K562 (cell line): ENCODE data around the gene UNC13C. TPM values are rescaled to one million over a fixed set of nuclear protein-coding genes. Genes with fewer than 3 reads are reported as not detected.

Experiments
- ATAC-seq: fragments of 200-7000 bp; cut with Tn5 transposase; 3 replicates; pipeline ENCODE4 v1.9.1; 2020; ENCODE audit warnings: moderate library complexity
- BruUV-seq: library from RNA; stranded (reverse); fragments of 400-500 nt; replicated peaks from 2 replicates; lab custom pipeline; 2021; lab: Mats Ljungman, UMichigan
- CTCF ChIA-PET: fragments of 300-600 bp; formaldehyde crosslinking; extraction: SDS; loops from one replicate; lab custom pipeline; 2021; ENCODE audit warnings: low intra/inter-chr PET ratio; lab: Yijun Ruan, JAX
- POLR2A ChIA-PET: fragments of 300-600, 350-650 bp; sonication (Branson Sonifier 250); formaldehyde crosslinking; extraction: SDS; loops from one replicate; lab custom pipeline; 2021; ENCODE audit warnings: antibody characterized with exemption, inconsistent platforms; lab: Yijun Ruan, JAX
- DNase-seq, 4 experiments: peaks; one replicate each; pipeline versions ENCODE4 v3.0.0 to v3.0.0-alpha.2; 2011 to 2018; ENCODE audit warnings: low spot score in 3 of 4, mixed read lengths in 3 of 4; ENCODE audit errors: extremely low read depth in 1 of 4
- FAIRE-seq: peaks from 2 replicates; lab custom pipeline; 2011; peaks lifted over from hg19 to GRCh38; lab: Jason Lieb, UNC
- H2AFZ ChIP-seq: 2 replicates; pipeline ENCODE4 v1.6.0; 2011; ENCODE audit warnings: low read depth, low read length, control low read depth, inconsistent platforms
- H3K27ac ChIP-seq: fragments of 200-600 bp; 3 replicates; pipeline ENCODE4 v1.8.0; 2011; ENCODE audit warnings: low read depth, mild to moderate bottlenecking, control low read depth, inconsistent platforms, low read length, moderate library complexity, mixed read lengths; ENCODE audit errors: extremely low read depth
- H3K27me3 ChIP-seq, 2 experiments: fragments of 300-600 bp in 1 of 2; 2 replicates in 1 of 2; 3 replicates in 1 of 2; pipeline versions ENCODE4 v1.6.0 to v1.8.0; 2011; ENCODE audit warnings: inconsistent platforms in 2 of 2, low read length in 2 of 2, mild to moderate bottlenecking in 1 of 2, mixed read lengths in 1 of 2, moderate library complexity in 1 of 2; ENCODE audit not compliant: control insufficient read depth in 2 of 2, insufficient read depth in 2 of 2
- H3K36me3 ChIP-seq: fragments of 300-600 bp; 3 replicates; pipeline ENCODE4 v1.8.0; 2011; ENCODE audit warnings: mild to moderate bottlenecking, low read length, inconsistent platforms; ENCODE audit not compliant: control insufficient read depth, insufficient read depth
- H3K4me1 ChIP-seq, 2 experiments: fragments of 200-600 bp in 1 of 2; replicated peaks in 1 of 2; 2 replicates in 1 of 2; 3 replicates in 1 of 2; pipeline versions ENCODE4 v1.5.1 to v1.8.0; 2011; ENCODE audit warnings: inconsistent platforms in 2 of 2, low read length in 2 of 2, mild to moderate bottlenecking in 1 of 2, mixed read lengths in 1 of 2, moderate library complexity in 1 of 2; ENCODE audit not compliant: control insufficient read depth in 2 of 2, insufficient read depth in 2 of 2
- H3K4me2 ChIP-seq: 2 replicates; pipeline ENCODE4 v1.6.1; 2011; ENCODE audit warnings: low read length, control low read depth, inconsistent platforms, mixed read lengths; ENCODE audit not compliant: insufficient read depth
- H3K4me3 ChIP-seq: fragments of 200-600 bp; sonication (generic), shearing (Covaris generic); 2 replicates; pipeline ENCODE4 v1.5.1; 2016; ENCODE audit warnings: control low read depth, inconsistent platforms
- H3K79me2 ChIP-seq: fragments of 200-600 bp; 3 replicates; pipeline ENCODE4 v1.8.0; 2011; ENCODE audit warnings: low read length, inconsistent platforms; ENCODE audit not compliant: control insufficient read depth, insufficient read depth
- H3K9ac ChIP-seq, 2 experiments: 2 replicates each; pipeline versions ENCODE4 v1.6.0 to v1.6.1; 2011; ENCODE audit warnings: low read depth in 2 of 2, low read length in 2 of 2, control low read depth in 1 of 2, inconsistent platforms in 1 of 2, mild to moderate bottlenecking in 1 of 2, mixed read lengths in 1 of 2; ENCODE audit not compliant: insufficient read depth in 1 of 2
- H3K9me1 ChIP-seq: one replicate; pipeline ENCODE4 v1.6.0; 2011; ENCODE audit warnings: inconsistent platforms, mild to moderate bottlenecking, low read length, moderate library complexity; ENCODE audit not compliant: control insufficient read depth, insufficient read depth
- H3K9me3 ChIP-seq: replicated peaks from 2 replicates; pipeline ENCODE4 v1.5.1; 2011; ENCODE audit warnings: low read depth, low read length, inconsistent platforms; ENCODE audit not compliant: control insufficient read depth, insufficient read depth
- H4K20me1 ChIP-seq: replicated peaks from 2 replicates; pipeline ENCODE4 v1.6.1; 2011; ENCODE audit warnings: low read length, inconsistent platforms, mixed read lengths; ENCODE audit not compliant: control insufficient read depth, insufficient read depth
- BRF1 ChIP-seq: IDR thresholded peaks from 3 replicates; pipeline ENCODE4 v1.6.1; 2011; ENCODE audit warnings: borderline replicate concordance, mild to moderate bottlenecking; ENCODE audit not compliant: insufficient read length; ENCODE audit errors: extremely low read depth
- CBX5 ChIP-seq: IDR thresholded peaks from 2 replicates; pipeline ENCODE4 v1.6.1; 2014; ENCODE audit warnings: low read depth, borderline replicate concordance
- CEBPB ChIP-seq: fragments of 450-650 bp; IDR thresholded peaks from 2 replicates; pipeline ENCODE4 v1.6.1; 2016; ENCODE audit warnings: missing genetic modification characterization, missing compliant biosample characterization
- CXXC5 ChIP-seq: fragments of 250-450 bp; sonication (Bioruptor Pico); IDR thresholded peaks from 2 replicates; pipeline ENCODE4 v1.8.0; 2022; ENCODE audit warnings: inconsistent platforms, mild to moderate bottlenecking, moderate library complexity
- HES1 ChIP-seq: fragments of 450-650 bp; IDR thresholded peaks from 2 replicates; pipeline ENCODE4 v1.6.1; 2016; ENCODE audit warnings: low read depth, mild to moderate bottlenecking, moderate library complexity
- HMGN3 ChIP-seq: IDR thresholded peaks from 2 replicates; pipeline ENCODE4 v1.6.1; 2011; ENCODE audit warnings: borderline replicate concordance, low read depth, mild to moderate bottlenecking, mixed read lengths, low read length; ENCODE audit not compliant: insufficient read length; ENCODE audit errors: extremely low read depth
- HNRNPH1 ChIP-seq: fragments of 200-400 bp; formaldehyde crosslinking; optimal IDR thresholded peaks from 2 replicates; pipeline ENCODE3; 2017; ENCODE audit warnings: low read depth, mild to moderate bottlenecking, low read length, moderate library complexity
- NFE2L1 ChIP-seq: fragments of 450-650 bp; IDR thresholded peaks from 2 replicates; pipeline ENCODE4 v1.6.1; 2016; ENCODE audit warnings: missing genetic modification characterization, low read depth, mild to moderate bottlenecking, missing compliant biosample characterization, moderate library complexity, borderline replicate concordance
- PHB ChIP-seq: fragments of 250-450 bp; sonication (Bioruptor Pico); IDR thresholded peaks from 2 replicates; pipeline ENCODE4 v1.5.0; 2021
- PHF21A ChIP-seq: fragments of 450-650 bp; IDR thresholded peaks from 2 replicates; pipeline ENCODE4 v1.6.1; 2017; ENCODE audit warnings: low read depth, borderline replicate concordance
- PHTF2 ChIP-seq: fragments of 250-450 bp; sonication (Bioruptor Pico); IDR thresholded peaks from 2 replicates; pipeline ENCODE4 v1.5.0; 2021; ENCODE audit warnings: mild to moderate bottlenecking
- PTRF ChIP-seq: fragments of 450-650 bp; IDR thresholded peaks from 2 replicates; pipeline ENCODE4 v1.6.1; 2016; ENCODE audit warnings: mild to moderate bottlenecking, missing genetic modification characterization, missing compliant biosample characterization
- SAP30 ChIP-seq: fragments of 200-600 bp; sonication (generic); IDR thresholded peaks from 2 replicates; pipeline ENCODE4 v1.6.1; 2012; ENCODE audit warnings: borderline replicate concordance, low read depth, mild to moderate bottlenecking, moderate library complexity, low read length, control low read depth, inconsistent platforms; ENCODE audit not compliant: insufficient read depth, poor library complexity, severe bottlenecking
- SREBF1 ChIP-seq: fragments of 150-350 bp; IDR thresholded peaks from 2 replicates; pipeline ENCODE4 v1.6.1; 2014; ENCODE audit warnings: antibody characterized with exemption, low read depth, low read length, borderline replicate concordance
- USF2 ChIP-seq: sonication (generic); formaldehyde crosslinking; IDR thresholded peaks from 2 replicates; pipeline ENCODE4 v1.5.0; 2020; ENCODE audit warnings: missing genetic modification reagents
- ZNF431 ChIP-seq: sonication (generic); formaldehyde crosslinking; IDR thresholded peaks from 2 replicates; pipeline ENCODE4 v1.8.0; 2022; ENCODE audit warnings: mild to moderate bottlenecking, missing genetic modification reagents
- ZNF436 ChIP-seq: fragments of 250-450, 450-650 bp; sonication (Bioruptor Pico); formaldehyde crosslinking; IDR thresholded peaks from 2 replicates; pipeline ENCODE4 v1.7.0; 2020; ENCODE audit warnings: mild to moderate bottlenecking
- WGBS: fragments of 100-300 bp; shearing (Covaris generic); methylation state at CpG from one replicate; pipeline ENCODE4 v1.1.6; 2016; ENCODE audit warnings: low coverage, mixed read lengths; ENCODE audit not compliant: insufficient coverage; ENCODE audit errors: missing lambda C conversion rate; 5-methylcytosine and 5-hydroxymethylcytosine counted together
- in situ Hi-C: fragments of 300-500 bp; cut with MboI; formaldehyde crosslinking; loops from 4 replicates; pipeline ENCODE4 v1.15.0; 2018; ENCODE audit warnings: inconsistent platforms, mixed read lengths
- intact Hi-C: fragments of 100-400 bp; cut with micrococcal nuclease; formaldehyde crosslinking; loops from 2 replicates; pipeline ENCODE4 v1.14.2; 2022
- polyA plus RNA-seq, 8 experiments: library from polyadenylated mRNA; depleted of rRNA in 4 of 8; stranded (reverse) in 5 of 8; unstranded in 3 of 8; fragments of >200 nt; fragmentation: Nextera tagmentation in 2 of 8; fragmentation: Illumina TruSeq in 1 of 8; extraction: Ambion mirVana in 2 of 8; extraction: Trizol in 1 of 8; gene quantifications; 2 replicates each; pipeline versions ENCODE4 v1.2.1 to v1.2.3, GENCODE V29; 2011 to 2014; ENCODE audit warnings: inconsistent platforms in 1 of 8, missing spikeins in 1 of 8
- total RNA-seq, 7 experiments: library from RNA; depleted of rRNA in 6 of 7; stranded (reverse); fragments of >200 nt in 6 of 7; fragmentation: Illumina TruSeq in 2 of 7; extraction: Trizol in 2 of 7; gene quantifications; 2 replicates each; pipeline versions ENCODE4 v1.2.1 to v1.2.3, GENCODE V29; 2011 to 2021; ENCODE audit warnings: low replicate concordance in 1 of 7

UNC13C gene
- total and polyA plus RNA-seq, 9 of the 15 experiments (the other 6 are each of a cell fraction or from before 2014, with no cell fraction given): not detected

- no peaks in the 10 kb centered on the region for H4K20me1 ChIP-seq
- H3K27me3 ChIP-seq: no peaks in the 10 kb centered on the region
- no TSS peak for BruUV-seq
- no peak overlapping the region for H3K27ac ChIP-seq
- intact Hi-C loops: no loop called here
- no peaks in the 10 kb centered on the region for H3K9me1 ChIP-seq
- FAIRE-seq (no peak), DNase-seq (no peak), ATAC-seq (no peak)
- H2AFZ ChIP-seq: no peak overlapping the region
- 0% methylated on average over 3 of the region's 3 CpGs for WGBS
- no peak overlapping the region for H3K4me3 ChIP-seq
- in situ Hi-C loops: no loop called here
- no peak overlapping the region for H3K9ac ChIP-seq
- no peaks in the 10 kb centered on the region for H3K9me3 ChIP-seq
- no peaks in the 10 kb centered on the region for H3K4me1 ChIP-seq
- ChIA-PET POLR2A (no interaction called here), CTCF (no interaction called here)
- H3K79me2 ChIP-seq: no peaks in the 10 kb centered on the region
- H3K4me2 ChIP-seq: no peak overlapping the region
- H3K36me3 ChIP-seq: no peaks in the 10 kb centered on the region
- no peak for TF ChIP-seq PHB (CRISPR knock-in tag)
- TF ChIP-seq PTRF (tag): no peak
- no peak for TF ChIP-seq CEBPB (tag)
- TF ChIP-seq PHTF2: no peak
- TF ChIP-seq HMGN3: no peak
- TF ChIP-seq HES1: no peak
- no peak for TF ChIP-seq BRF1
- TF ChIP-seq USF2 (CRISPR knock-in tag): no peak
- TF ChIP-seq PHF21A: no peak
- no peak for TF ChIP-seq SREBF1
- no peak for TF ChIP-seq ZNF431 (CRISPR knock-in tag)
- no peak for TF ChIP-seq HNRNPH1
- TF ChIP-seq NFE2L1 (tag): no peak
- no peak for TF ChIP-seq ZNF436 (CRISPR knock-in tag)
- no peak for TF ChIP-seq CBX5
- TF ChIP-seq SAP30: no peak
- no peak for TF ChIP-seq CXXC5 (CRISPR knock-in tag)
These were observed 640.9 kb downstream of the UNC13C start for GRCh38 chr15:54619180-54619579.
